ENCODE results near the gene ESRRB.

The ESRRB gene

DNA sequence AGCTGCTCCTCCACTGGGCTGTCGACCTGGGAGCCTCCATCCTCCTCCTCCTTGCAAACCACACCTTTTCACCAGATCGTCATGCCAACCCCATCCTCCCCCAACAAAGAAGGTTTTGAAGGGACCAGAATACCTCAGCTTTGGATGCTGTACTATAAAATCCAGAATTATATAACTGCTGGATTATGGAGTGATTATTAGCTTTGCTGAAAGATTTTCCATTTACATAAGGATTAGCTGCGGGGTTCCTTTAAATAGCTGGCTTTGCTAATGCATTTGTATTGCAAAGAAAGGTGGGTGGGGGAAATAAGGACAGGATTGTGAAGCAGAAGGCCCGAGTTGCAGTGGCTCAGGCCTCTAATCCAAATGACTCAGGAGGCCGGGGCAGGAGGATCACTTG is 36.6 kb downstream of the ESRRB start:
- H3K9me3 ChIP-seq (replicated peaks in 1 of 11), result no peaks in the 10 kb centered on the region
- H3K4me1 ChIP-seq, result no peaks in the 10 kb centered on the region
- no peak overlapping the region for H3K9ac ChIP-seq
- H3K4me2 ChIP-seq, result no peak overlapping the region
- H3K36me3 ChIP-seq, result no peaks in the 10 kb centered on the region
- H3K4me3 ChIP-seq, result no peak overlapping the region
- TF ChIP-seq Cebpa-rat (IDR thresholded peaks at IDR 0.05), result no peak
- no peak overlapping the region for H3K27ac ChIP-seq
- no peaks in the 10 kb centered on the region for H3K27me3 ChIP-seq
- H4K20me1 ChIP-seq, result no peaks in the 10 kb centered on the region

DNA sequence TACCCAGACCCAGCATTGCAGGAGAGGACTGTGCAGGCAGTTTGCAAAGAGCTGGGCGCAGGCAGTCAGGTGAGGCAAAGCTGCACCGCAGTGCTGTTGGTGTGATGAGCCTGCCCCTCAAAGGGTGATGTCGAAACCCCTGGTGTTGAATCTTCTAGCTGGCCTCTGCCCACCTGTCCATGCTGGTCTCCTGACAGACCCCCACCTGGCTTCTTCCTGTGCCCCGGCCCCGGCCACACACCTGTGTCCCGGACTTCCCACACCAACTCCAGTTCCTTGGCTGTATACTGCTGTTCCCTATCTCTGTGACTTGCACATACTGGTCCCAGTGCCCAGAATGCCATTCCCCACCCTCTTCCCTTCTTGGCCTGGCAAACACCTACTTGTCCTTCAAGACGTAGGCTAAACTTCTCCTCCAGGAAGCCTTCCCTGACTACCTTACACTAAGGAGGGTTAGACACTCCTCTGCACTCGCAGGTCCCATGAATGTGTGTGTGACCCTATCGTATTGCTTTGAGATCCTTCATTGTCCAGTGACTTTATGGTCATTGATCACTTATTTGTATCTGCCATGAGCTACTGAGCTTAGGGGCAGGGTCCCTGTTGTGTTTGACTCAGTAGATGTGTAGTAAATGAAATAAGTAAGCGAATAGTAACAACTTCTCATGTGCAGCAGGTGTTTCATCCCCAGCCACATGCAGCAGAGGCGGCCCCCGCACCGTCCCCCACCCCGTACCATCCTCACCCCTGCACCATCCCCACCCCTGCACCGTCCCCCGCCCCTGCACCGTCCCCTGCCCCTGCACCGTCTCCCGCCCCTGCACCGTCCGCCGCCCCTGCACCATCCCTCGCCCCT is 37.4 kb downstream of the ESRRB start:
- Histone ChIP-seq H3K9ac (no peak overlapping the region), H3K4me1 (no peaks in the 10 kb centered on the region), H3K36me3 (no peaks in the 10 kb centered on the region), H3K27me3 (no peaks in the 10 kb centered on the region), H4K20me1 (no peaks in the 10 kb centered on the region), H3K4me3 (no peak overlapping the region), H3K4me2 (no peak overlapping the region), H3K27ac (no peak overlapping the region), H3K9me3 (replicated peaks in 1 of 11) (no peaks in the 10 kb centered on the region)
- no peak for TF ChIP-seq Cebpa-rat (IDR thresholded peaks at IDR 0.05)

DNA sequence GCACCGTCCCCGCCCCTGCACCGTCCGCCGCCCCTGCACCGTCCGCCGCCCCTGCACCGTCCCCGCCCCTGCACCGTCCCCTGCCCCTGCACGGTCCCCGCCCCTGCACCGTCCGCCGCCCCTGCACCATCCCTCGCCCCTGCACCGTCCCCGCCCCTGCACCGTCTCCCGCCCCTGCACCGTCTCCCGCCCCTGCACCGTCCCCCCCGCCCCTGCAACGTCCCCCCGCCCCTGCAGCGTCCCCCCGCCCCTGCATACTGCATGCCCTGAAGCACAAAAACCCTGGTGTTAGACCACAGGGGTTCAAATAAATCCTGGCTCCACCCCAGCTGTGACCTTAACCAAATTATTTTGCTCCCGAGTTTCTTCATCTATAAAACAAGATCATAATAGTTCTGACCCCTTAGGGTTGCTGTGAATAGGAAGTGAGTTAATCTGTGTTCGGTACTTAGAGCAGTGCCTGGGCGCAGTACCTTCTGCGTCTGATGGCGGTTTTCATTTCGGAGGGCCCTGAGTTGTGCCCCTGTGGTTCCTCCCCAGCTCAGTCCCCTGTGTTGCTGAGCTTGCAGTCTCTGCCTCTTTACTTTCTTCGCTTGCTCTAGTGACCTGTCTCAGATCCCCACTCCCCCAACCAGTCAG is 38.1 kb downstream of the ESRRB start:
- Histone ChIP-seq H3K9ac (no peak overlapping the region), H3K4me1 (no peaks in the 10 kb centered on the region), H3K36me3 (no peaks in the 10 kb centered on the region), H3K4me3 (no peak overlapping the region), H3K27ac (no peak overlapping the region), H3K9me3 (replicated peaks in 1 of 11) (no peaks in the 10 kb centered on the region), H4K20me1 (no peaks in the 10 kb centered on the region), H3K4me2 (no peak overlapping the region), H3K27me3 (no peaks in the 10 kb centered on the region)
- TF ChIP-seq Cebpa-rat (IDR thresholded peaks at IDR 0.05), result no peak

DNA sequence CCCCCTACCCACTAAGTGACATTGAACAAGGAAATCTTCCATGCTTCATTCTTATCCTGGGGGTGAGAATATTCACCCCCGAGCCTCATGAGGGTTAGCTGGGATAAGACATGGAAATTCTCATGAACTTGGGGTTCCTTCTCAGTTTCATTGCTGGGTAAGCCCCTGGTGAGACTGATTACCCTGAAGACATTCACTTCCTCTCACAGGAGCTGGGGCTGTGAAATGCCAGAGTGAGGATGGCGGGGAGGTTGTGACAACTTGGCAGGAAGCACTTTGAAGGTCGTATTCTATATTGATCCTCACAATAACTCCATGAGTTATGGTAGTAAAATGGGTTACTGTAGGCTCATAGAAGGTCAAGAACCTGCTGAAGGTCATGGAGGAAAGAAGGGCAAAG is 43.5 kb downstream of the ESRRB start:
- no peak overlapping the region for H3K4me3 ChIP-seq
- H3K9me3 ChIP-seq (replicated peaks in 1 of 11), result no peaks in the 10 kb centered on the region
- no peak overlapping the region for H3K27ac ChIP-seq
- H3K36me3 ChIP-seq, result no peaks in the 10 kb centered on the region
- no peaks in the 10 kb centered on the region for H3K27me3 ChIP-seq
- no peaks in the 10 kb centered on the region for H4K20me1 ChIP-seq
- no peak overlapping the region for H3K9ac ChIP-seq
- TF ChIP-seq Cebpa-rat (IDR thresholded peaks at IDR 0.05), result no peak
- H3K4me2 ChIP-seq, result no peak overlapping the region
- no peaks in the 10 kb centered on the region for H3K4me1 ChIP-seq

DNA sequence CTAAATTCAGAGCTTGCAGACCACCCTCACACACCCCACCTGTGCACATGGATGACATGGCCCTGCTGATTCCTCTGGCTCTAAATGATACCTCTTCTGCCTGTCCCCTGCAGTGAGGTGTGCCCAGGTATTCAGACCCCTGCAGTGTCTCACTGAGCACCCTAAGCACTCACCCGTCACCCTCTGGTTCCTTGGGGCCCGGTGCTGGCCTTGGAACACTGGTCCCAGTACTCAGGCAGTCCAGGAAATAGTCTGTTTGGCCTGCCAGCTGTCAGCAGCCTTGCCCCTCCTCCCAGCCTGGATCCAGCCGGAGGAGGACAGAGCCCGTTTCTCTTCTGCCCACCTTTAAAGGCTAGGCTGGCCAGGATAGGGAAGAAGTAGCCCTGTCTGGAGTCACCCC is 44.9 kb downstream of the ESRRB start:
- H3K27me3 ChIP-seq, result no peaks in the 10 kb centered on the region
- TF ChIP-seq Cebpa-rat (IDR thresholded peaks at IDR 0.05), result no peak
- no peaks in the 10 kb centered on the region for H3K36me3 ChIP-seq
- no peaks in the 10 kb centered on the region for H4K20me1 ChIP-seq
- H3K4me2 ChIP-seq, result no peak overlapping the region
- H3K4me1 ChIP-seq, result no peaks in the 10 kb centered on the region
- H3K27ac ChIP-seq, result no peak overlapping the region
- H3K4me3 ChIP-seq, result no peak overlapping the region
- H3K9ac ChIP-seq, result no peak overlapping the region
- H3K9me3 ChIP-seq (replicated peaks in 1 of 11), result no peaks in the 10 kb centered on the region

DNA sequence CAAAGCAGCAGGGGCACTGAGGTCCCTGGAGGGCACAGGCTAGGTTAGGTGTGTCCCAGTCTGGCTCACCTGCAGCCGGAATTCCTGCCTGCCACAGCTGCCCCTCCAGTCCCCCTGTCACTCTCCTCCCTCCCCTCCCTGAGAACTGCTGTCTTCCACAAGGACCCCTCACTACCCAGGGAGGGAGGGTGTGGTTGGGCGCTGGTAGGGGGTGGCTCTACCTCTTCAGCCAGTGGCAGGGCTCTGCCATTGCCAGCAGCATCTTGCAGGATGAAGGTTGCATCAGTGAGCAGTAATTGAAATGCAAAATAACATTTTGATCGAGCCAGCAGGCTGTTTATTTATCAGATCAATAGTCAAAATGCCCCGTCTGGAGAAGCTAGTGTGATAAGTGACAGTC is 45.7 kb downstream of the ESRRB start:
- Histone ChIP-seq H3K9ac (no peak overlapping the region), H3K27ac (no peak overlapping the region), H3K9me3 (replicated peaks in 1 of 11) (no peaks in the 10 kb centered on the region), H3K4me3 (no peak overlapping the region), H3K4me1 (no peaks in the 10 kb centered on the region), H3K27me3 (no peaks in the 10 kb centered on the region), H3K36me3 (no peaks in the 10 kb centered on the region), H3K4me2 (no peak overlapping the region), H4K20me1 (no peaks in the 10 kb centered on the region)
- no peak for TF ChIP-seq Cebpa-rat (IDR thresholded peaks at IDR 0.05)

DNA sequence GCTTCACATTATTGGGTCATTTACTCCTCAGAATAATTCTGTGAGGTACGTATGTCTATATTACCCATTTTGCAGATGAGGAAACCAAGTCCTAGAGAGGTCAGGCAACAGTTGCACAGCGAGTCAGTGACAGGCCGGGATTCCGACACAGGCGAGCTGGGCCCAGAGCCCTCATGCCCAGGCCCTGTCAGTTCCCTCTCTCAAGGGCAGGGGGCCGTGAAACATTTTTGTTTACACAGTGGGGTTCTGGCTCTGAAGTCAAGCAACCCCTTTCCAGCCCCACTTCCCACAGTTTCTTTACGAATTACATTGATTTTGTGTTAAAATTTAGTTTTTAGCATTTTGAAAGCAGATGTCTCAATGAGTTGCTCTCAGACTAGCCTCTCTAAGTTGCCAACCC is 46.7 kb downstream of the ESRRB start:
- Histone ChIP-seq H3K27me3 (no peaks in the 10 kb centered on the region), H3K9ac (no peak overlapping the region), H3K4me1 (no peaks in the 10 kb centered on the region), H3K4me3 (no peak overlapping the region), H4K20me1 (no peaks in the 10 kb centered on the region), H3K4me2 (no peak overlapping the region), H3K27ac (no peak overlapping the region), H3K9me3 (replicated peaks in 1 of 11) (no peaks in the 10 kb centered on the region), H3K36me3 (no peaks in the 10 kb centered on the region)
- no peak for TF ChIP-seq Cebpa-rat (IDR thresholded peaks at IDR 0.05)

DNA sequence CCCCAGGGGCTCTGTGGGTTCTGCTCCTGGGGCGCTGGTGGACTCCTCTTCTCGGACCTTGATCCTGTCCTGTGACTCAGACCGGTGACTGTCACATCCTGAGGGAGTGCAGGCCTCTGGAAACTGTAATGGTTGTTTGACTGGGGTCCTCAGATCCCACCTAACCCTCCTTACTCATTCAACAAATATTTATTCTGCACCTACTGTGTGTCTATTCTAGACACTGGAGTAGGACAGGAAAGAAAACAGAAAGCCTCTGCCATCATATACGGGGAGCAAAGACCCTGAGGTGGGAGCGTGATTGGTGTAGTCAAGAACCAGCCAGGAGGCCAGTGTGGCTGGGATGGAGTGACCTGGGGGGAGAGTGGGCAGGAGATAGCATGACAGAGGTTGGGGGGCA is 47.6 kb downstream of the ESRRB start:
- TF ChIP-seq Cebpa-rat (IDR thresholded peaks at IDR 0.05), result no peak
- H3K27ac ChIP-seq, result no peak overlapping the region
- H3K9me3 ChIP-seq (replicated peaks in 1 of 11), result no peaks in the 10 kb centered on the region
- no peaks in the 10 kb centered on the region for H3K36me3 ChIP-seq
- H3K9ac ChIP-seq, result no peak overlapping the region
- H4K20me1 ChIP-seq, result no peaks in the 10 kb centered on the region
- no peaks in the 10 kb centered on the region for H3K4me1 ChIP-seq
- H3K27me3 ChIP-seq, result no peaks in the 10 kb centered on the region
- H3K4me2 ChIP-seq, result no peak overlapping the region
- no peak overlapping the region for H3K4me3 ChIP-seq

DNA sequence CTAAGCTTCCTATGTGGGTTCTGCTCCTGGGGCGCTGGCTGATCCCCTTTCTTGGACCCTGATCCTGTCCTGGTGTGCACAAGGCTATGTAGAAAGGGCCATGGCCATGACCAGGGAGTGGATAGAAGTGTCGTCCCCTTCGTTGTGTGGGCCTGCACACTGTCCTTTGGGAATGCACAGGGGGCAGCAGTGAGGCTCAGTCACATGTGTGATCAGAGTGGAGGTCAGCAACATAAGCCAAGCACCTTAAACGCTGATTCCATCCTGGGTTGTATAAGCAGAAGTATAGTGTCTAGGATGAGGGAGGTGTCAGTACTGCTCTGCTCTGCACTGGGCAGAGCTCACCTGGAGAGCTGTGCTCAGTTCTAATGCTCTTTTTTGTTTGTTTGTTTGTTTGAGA is 48.4 kb downstream of the ESRRB start:
- Histone ChIP-seq H3K4me1 (peaks cover 0 to 5% (median 0%) of the 10 kb centered on the region in 10 experiments; a peak in 4 of 20 replicates), H3K9me3 (replicated peaks in 1 of 11) (no peaks in the 10 kb centered on the region), H3K27ac (no peak overlapping the region), H3K36me3 (no peaks in the 10 kb centered on the region), H3K9ac (no peak overlapping the region), H3K27me3 (no peaks in the 10 kb centered on the region), H3K4me3 (no peak overlapping the region), H3K4me2 (no peak overlapping the region), H4K20me1 (no peaks in the 10 kb centered on the region)
- no peak for TF ChIP-seq Cebpa-rat (IDR thresholded peaks at IDR 0.05)

DNA sequence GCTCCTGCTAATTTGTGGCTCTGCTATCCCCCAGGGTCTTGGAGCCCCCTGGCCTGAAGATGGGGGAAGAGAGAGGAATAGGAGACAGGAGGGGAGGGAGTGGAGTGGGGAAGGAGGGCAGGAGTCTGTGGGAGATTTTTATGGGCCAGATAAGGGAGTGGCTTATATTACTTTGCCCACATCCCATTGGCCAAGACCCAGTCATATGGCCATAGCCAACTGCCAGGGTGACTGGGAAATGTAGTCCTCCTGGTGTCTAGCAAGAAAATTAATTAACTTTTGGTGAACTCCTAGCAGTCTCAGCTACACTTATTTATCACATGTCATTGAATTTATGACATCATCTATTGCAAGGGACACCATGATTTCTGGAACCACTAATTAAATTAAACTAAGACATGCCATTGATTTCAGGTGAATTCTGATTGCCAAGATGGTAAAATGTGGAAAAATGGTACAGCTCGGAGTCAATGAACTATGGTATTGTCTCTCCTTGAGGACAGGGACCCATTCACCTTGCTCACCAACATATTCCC is 50.3 kb downstream of the ESRRB start:
- Histone ChIP-seq H3K4me2 (no peak overlapping the region), H3K4me3 (no peak overlapping the region), H4K20me1 (no peaks in the 10 kb centered on the region), H3K9ac (no peak overlapping the region), H3K27me3 (no peaks in the 10 kb centered on the region), H3K36me3 (no peaks in the 10 kb centered on the region), H3K4me1 (peaks cover 0 to 13% (median 0%) of the 10 kb centered on the region in 10 experiments; a peak in 5 of 20 replicates), H3K27ac (no peak overlapping the region), H3K9me3 (replicated peaks in 1 of 11) (no peaks in the 10 kb centered on the region)
- TF ChIP-seq Cebpa-rat (IDR thresholded peaks at IDR 0.05), result no peak

Data from BLaER1 treated with 17β-estradiol and CSF1 and Interleukin-3, amounts not matched to agents 10 nM and 100 nM (cell line).